Kidney (tissue), 14 donors: ENCODE measurements around the gene ZNF592. TPM values are rescaled to one million over a fixed set of nuclear protein-coding genes. Genes with fewer than 3 reads are reported as not detected.

Experiments
- DNase-seq, 5 donors: peaks; one replicate each; pipeline ENCODE4 v3.0.0-alpha.2; 2013 to 2020
- FAIRE-seq: peaks from 2 replicates; lab custom pipeline; 2012; peaks lifted over from hg19 to GRCh38; lab: Jason Lieb, UNC
- H3K27ac ChIP-seq, 2 donors: one replicate each; pipeline ENCODE4 v1.7.0; 2013; ENCODE audit warnings: low read depth in 2 of 2, low read length in 2 of 2, inconsistent platforms in 1 of 2
- H3K27me3 ChIP-seq: one replicate; pipeline ENCODE4 v1.7.1; 2013; ENCODE audit warnings: low read length, inconsistent platforms; ENCODE audit not compliant: control insufficient read depth, insufficient read depth
- H3K36me3 ChIP-seq, 3 donors: one replicate each; pipeline versions ENCODE4 v1.7.0 to v1.7.1; 2013; ENCODE audit warnings: low read length in 3 of 3, control low read depth in 1 of 3, inconsistent platforms in 1 of 3; ENCODE audit not compliant: insufficient read depth in 3 of 3, control insufficient read depth in 2 of 3
- H3K4me1 ChIP-seq, 3 donors: one replicate each; pipeline versions ENCODE4 v1.7.0 to v1.7.1; 2013; ENCODE audit warnings: low read length in 3 of 3, inconsistent platforms in 1 of 3, low read depth in 1 of 3; ENCODE audit not compliant: control insufficient read depth in 2 of 3, insufficient read depth in 2 of 3
- H3K4me3 ChIP-seq, 3 donors: one replicate each; pipeline versions ENCODE4 v1.7.0 to v1.8.1; 2013; ENCODE audit warnings: low read length in 3 of 3, control low read depth in 1 of 3, inconsistent platforms in 1 of 3
- H3K9ac ChIP-seq, 3 donors: one replicate each; pipeline versions ENCODE4 v1.7.0 to v1.7.1; 2013; ENCODE audit warnings: low read length in 3 of 3, control low read depth in 1 of 3, inconsistent platforms in 1 of 3
- H3K9me3 ChIP-seq, 3 donors: one replicate each; pipeline versions ENCODE4 v1.7.0 to v1.7.1; 2013; ENCODE audit warnings: low read length in 3 of 3, control low read depth in 1 of 3, inconsistent platforms in 1 of 3; ENCODE audit not compliant: control insufficient read depth in 2 of 3, insufficient read depth in 1 of 3
- intact Hi-C: fragments of 100-400 bp; cut with DNase I; formaldehyde crosslinking; loops from one replicate; pipeline ENCODE4 v1.11.1; 2022
- polyA plus RNA-seq: library from polyadenylated mRNA; stranded (reverse); fragments of 350-450 nt; fragmentation: Illumina TruSeq; extraction: RNeasy Lipid Tissue Mini Kit (QIAGEN cat#74804); gene quantifications from one replicate; pipeline ENCODE4 v1.2.3, GENCODE V29; 2014; ENCODE audit warnings: low read depth, low replicate concordance; ENCODE audit not compliant: insufficient read depth
- total RNA-seq: library from RNA; stranded (reverse); fragmentation: NEBNext Ultra II Directional; extraction: Animal tissue kit (Norgen Biotek cat#: 25700); gene quantifications from one replicate; pipeline ENCODE4 v1.2.1, GENCODE V29; 2021
- TF ChIP-seq, protein P1 (sequence below): IDR thresholded peaks from 3 replicates; pipeline ENCODE4 v1.5.1; 2012; ENCODE audit warnings: mild to moderate bottlenecking, moderate library complexity, borderline replicate concordance; ENCODE audit not compliant: insufficient read depth; ENCODE audit errors: extremely low read depth
- donor health status: control.
- donor health status: control.
- donor health status: control.
- donor health status: control.
- donor health status: control.
- donor health status: DM: yes; HTN: yes; CAD: no.
- donor health status: Normal renal cell carcinoma (clear cell type).

Gene ZNF592
- total and polyA plus RNA-seq, 2 donors from 2014 or later: 6.9 to 31.6 TPM

DNA sequence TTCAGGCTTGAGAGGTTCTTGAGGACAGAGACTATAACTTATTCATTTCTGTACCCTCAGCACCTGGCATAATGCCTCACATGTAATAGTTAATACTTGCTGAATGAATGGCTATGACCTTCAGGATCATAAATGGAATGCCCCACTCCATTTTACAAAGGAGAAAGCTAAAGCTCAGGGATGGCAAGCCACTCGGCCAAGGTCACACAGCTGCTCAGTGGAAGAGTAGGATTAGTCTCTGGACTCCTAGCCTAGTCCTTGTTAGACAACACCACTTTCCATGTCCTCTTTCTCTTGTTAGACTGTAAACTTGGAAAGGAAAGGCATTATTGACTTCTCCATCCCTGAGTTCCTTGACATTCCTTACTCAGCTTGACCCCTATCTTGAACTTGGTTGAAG, 65.5 kb downstream of the ZNF592 start:
- no peak overlapping the region for H3K27ac ChIP-seq
- intact Hi-C loops: no loop called here
- no peak for DNase-seq

DNA sequence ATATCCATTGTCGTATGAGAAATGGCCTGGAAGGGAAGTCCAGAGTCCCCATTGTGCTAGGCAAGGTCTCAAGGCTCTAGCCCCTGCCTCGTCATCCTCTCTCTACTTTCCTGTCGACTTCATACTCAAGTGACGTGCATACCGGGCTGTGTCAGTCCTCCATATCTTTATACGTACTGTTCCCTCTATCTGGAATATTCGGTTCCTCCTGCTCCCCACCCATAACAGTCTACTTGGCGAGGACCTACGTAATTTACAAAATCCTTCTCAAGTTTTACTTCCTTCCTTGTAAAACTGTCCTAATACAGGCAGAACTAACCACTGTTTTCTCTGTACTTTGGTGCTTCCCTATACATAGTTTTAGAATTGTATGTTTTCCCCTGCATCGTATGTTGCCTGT, 66.5 kb downstream of the ZNF592 start:
- intact Hi-C loops: no loop called here
- H3K4me1 ChIP-seq: peaks cover 0 to 37% (median 26%) of the 10 kb centered on the region in 3 donors
- FAIRE-seq: no peak
- H3K4me3 ChIP-seq: no peak overlapping the region
- DNase-seq: no peak
- no peaks in the 10 kb centered on the region for H3K36me3 ChIP-seq
- no peaks in the 10 kb centered on the region for H3K9me3 ChIP-seq
- no peaks in the 10 kb centered on the region for H3K27me3 ChIP-seq
- TF ChIP-seq, protein P1, sequence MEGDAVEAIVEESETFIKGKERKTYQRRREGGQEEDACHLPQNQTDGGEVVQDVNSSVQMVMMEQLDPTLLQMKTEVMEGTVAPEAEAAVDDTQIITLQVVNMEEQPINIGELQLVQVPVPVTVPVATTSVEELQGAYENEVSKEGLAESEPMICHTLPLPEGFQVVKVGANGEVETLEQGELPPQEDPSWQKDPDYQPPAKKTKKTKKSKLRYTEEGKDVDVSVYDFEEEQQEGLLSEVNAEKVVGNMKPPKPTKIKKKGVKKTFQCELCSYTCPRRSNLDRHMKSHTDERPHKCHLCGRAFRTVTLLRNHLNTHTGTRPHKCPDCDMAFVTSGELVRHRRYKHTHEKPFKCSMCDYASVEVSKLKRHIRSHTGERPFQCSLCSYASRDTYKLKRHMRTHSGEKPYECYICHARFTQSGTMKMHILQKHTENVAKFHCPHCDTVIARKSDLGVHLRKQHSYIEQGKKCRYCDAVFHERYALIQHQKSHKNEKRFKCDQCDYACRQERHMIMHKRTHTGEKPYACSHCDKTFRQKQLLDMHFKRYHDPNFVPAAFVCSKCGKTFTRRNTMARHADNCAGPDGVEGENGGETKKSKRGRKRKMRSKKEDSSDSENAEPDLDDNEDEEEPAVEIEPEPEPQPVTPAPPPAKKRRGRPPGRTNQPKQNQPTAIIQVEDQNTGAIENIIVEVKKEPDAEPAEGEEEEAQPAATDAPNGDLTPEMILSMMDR: no peak
- H3K9ac ChIP-seq: no peak overlapping the region
- H3K27ac ChIP-seq: no peak overlapping the region

More for the DNA sequence above, 65.5 kb downstream of the ZNF592 start:
- Histone ChIP-seq H3K4me3 (no peak overlapping the region), H3K4me1 (peaks cover 0 to 29% (median 16%) of the 10 kb centered on the region in 3 donors), H3K9ac (no peak overlapping the region), H3K36me3 (no peaks in the 10 kb centered on the region), H3K9me3 (no peaks in the 10 kb centered on the region), H3K27me3 (no peaks in the 10 kb centered on the region)
- TF ChIP-seq, protein P1: no peak
- FAIRE-seq: no peak

DNA sequence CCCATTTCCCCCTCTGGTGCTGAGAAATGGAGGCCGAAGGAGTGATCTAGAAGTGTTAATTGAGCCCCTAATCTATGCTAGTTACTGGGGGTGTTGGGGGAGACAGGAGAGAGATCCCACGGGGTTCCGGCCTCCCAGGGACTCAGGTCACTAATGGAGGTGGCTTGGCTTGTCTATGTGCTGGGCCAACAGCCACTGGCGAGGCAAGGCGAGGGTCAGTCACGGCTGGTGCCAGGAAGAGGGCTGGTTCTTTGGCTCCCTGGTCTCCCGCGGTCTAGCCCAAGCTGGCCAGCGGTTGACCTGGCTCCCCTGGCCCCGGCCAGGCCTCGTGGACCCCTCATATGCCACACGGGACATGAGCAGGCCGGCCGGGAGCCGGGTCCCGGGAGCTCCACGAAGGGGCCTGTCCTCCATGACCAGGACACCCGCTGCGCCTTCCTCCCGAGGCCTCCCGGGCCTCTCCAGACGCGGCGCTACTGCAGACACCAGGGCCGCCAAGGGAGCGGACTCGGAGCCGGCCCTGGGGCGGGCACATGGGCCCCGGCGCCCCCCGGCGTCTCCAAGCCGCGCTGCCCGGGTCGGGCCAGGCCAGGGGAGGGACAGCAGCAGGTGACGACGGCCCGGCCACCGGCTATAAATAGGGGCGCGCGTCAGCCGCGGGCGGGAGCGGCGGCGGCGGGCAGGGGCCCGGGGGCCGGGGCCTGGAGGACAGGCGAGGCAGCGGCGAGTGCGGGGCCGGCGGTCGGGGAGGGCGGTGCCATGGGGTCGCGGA, 68.5 kb downstream of the ZNF592 start, which contains the start of gene ALPK3:
Gene ALPK3 (plus strand): TSS at position 663 of the 772 bp plus-strand sequence. CDS start 97 bp downstream, at position 760.
- H3K27ac ChIP-seq: peak within 1 kb of the TSS; percentile 93 to 98
- peaks cover 0 to 42% (median 33%) of the 10 kb centered on the region in 3 donors for H3K4me1 ChIP-seq
- H3K27me3 ChIP-seq: no peaks in the 10 kb centered on the region
- TF ChIP-seq, protein P1: no peak
- no peaks in the 10 kb centered on the region for H3K9me3 ChIP-seq
- intact Hi-C loops: no loop called here
- DNase-seq (peak; percentile 70 to 87 (median 80)), FAIRE-seq (no peak)
- H3K4me3 ChIP-seq: peak within 1 kb of the TSS in 2 of 3 donors; percentile 13 to 58
- peak within 1 kb of the TSS in 2 of 3 donors; percentile 70 to 77 for H3K9ac ChIP-seq
- no peaks in the 10 kb centered on the region for H3K36me3 ChIP-seq
